ENCODE measurements around the gene NUP214.

DNA sequence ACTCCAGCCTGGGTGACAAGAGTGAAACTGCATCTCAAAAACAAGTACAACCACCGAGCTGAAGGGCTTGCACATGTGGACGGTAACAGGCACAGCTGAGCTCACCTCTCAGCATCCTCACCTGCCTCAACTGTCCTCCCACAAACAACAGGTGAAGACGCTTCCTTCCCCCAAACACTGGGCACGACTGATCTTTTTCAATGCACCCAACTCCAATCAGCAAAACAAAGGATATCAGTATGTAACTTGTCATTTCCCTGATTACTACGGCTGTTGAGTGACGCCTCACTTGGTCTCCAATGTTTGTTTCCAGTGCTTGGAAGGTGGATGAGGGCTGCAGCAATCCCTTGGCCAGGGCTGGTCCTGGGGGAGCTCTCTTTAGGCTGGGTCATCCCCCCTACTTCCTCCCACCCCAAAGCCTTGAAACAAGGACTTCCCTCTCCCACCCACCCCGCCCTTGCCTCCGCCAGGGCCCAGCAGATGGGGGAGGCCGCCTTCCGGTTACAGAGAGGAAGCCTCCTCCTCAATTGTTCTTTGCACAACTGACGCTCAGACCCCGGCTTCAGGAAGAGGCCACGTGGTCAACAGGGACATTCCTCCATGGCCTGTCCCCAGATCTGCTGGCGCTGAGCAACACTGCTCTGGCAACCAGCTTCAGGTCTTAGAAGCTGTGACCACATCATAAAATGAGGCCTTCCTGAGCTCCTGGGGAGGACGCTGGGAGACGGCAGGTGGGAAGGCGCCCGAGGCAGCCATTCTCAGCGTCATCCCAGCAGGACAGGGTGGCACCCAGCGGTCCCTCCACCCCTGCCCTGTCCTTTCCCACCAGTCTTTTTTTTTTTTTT is 145.0 kb downstream of the NUP214 start:
- TF ChIP-seq TAF1 (IDR thresholded peaks at IDR 0.05; ENCODE audit: low read depth): no peak
- no peak for TF ChIP-seq MXI1 (conservative IDR thresholded peaks at IDR 0.05; ENCODE audit: poor library complexity, severe bottlenecking)
- no peak for TF ChIP-seq CTCF (IDR thresholded peaks at IDR 0.05; ENCODE audit: poor library complexity, severe bottlenecking)
- no peak for TF ChIP-seq POLR2AphosphoS5 (IDR thresholded peaks at IDR 0.05)
- no peak for TF ChIP-seq SMC3 (conservative IDR thresholded peaks at IDR 0.05; ENCODE audit: poor library complexity)
- TF ChIP-seq EZH2 (IDR thresholded peaks at IDR 0.05; ENCODE audit: borderline replicate concordance, insufficient read depth, low read length, poor library complexity, severe bottlenecking): no peak
- TF ChIP-seq EP300 (conservative IDR thresholded peaks at IDR 0.05; ENCODE audit: poor library complexity, severe bottlenecking): no peak
